Diencephalon (tissue), 1 donor: ENCODE results near the gene CDCA4. TPM values are rescaled to one million over a fixed set of nuclear protein-coding genes. Genes with fewer than 3 reads are reported as not detected.

ENCODE experiments used
- total RNA-seq: library from RNA; depleted of rRNA; stranded (reverse); fragments of >200 nt; gene quantifications from one replicate; pipeline ENCODE4 v1.2.3, GENCODE V29; 2014

Gene CDCA4
- 10.8 TPM for total RNA-seq

DNA sequence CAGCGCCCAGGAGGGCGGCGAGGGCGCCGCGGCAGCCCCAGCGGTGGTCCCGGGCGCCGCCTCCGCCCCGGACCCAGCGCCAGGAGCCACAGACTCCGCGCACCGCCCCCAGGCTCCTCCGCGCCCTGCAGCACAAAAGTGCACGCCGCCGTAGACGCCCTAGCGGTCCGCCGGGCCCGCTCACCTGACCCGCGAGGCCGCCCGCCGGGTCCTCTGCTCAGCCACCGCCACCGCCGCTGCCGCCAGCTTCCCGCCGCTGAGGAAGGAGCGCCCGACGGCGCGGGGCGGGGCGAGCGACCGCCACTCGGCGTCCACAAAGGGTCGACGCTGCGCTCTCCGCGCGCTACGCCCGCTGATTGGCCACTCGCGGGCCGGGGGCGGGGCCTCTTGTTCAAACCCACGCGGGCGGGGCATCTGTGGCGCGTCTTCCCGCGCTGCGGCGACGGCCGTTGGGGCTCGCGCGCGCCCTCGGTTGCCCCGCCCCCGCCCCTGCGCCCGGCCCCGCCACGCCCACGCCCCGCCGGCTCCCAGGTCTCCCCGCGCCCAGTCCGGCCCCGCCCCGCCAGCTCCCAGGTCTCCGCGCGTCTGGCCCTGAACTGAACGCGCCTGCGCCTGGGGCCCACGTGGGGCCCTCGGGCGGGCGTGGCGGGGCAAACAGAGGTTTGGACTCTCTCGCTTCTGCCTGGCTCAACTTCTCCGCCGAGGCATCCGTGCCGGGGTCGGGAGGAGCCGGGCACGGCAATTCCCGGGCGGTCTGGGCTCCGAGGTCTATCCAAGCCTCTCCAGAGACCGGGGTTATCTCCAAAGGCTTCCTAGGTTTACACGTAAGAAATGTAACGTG, at the start of gene CDCA4:
CDCA4 (minus strand) TSS at position 269 of the 841 bp plus-strand sequence. CDS start 9,154 bp downstream, outside the sequence.

DNA sequence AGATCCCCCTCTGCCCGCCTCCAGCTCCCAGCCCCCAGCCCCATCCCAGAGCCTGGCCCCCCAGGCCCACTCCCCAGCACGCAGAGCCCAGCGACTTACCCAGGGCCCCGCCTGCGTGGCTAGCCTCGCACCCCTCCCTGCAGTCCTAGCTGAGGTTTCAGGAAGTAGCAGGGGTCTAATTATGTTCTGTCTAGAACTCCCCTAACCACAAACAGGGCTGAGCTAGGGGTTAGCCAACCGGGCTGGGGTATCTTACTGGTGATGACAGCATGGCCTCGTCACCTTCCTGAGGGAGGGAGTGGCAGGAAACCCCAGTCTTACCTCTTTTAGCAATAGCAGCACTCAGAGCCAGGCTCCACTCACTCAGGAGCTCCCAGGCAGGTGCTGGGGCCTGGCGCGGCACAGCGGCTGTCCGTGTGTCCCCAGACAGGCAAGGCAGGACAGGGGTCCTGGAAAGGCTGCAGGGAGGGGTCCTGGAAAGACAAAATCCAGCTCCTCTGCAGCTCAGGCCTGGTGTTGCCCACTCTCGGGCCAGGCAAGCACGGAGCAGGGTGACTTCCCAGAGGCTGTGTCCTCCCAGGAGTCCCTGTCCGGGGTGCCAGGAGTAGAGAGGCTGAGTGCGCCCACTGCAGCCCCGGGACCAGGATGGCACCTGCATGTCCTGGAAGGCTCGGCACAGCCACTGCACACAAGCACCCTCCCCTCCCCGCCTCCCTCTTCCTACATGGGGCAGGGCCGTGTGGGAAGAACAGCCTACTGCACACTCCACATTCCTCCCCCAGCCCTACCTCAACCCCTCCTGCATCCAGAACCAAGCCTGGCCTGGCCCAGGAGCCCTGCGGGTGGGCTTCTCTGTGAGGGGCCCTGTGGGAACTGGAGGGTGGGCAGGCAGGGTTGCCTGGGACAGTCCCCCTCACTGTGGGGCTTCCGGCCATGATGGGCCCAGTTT, 44.7 kb upstream of the CDCA4 start, which contains the start of gene GPR132:
GPR132 (minus strand) TSS at position 151 of the 949 bp plus-strand sequence. CDS start 10,010 bp downstream, outside the sequence.

DNA sequence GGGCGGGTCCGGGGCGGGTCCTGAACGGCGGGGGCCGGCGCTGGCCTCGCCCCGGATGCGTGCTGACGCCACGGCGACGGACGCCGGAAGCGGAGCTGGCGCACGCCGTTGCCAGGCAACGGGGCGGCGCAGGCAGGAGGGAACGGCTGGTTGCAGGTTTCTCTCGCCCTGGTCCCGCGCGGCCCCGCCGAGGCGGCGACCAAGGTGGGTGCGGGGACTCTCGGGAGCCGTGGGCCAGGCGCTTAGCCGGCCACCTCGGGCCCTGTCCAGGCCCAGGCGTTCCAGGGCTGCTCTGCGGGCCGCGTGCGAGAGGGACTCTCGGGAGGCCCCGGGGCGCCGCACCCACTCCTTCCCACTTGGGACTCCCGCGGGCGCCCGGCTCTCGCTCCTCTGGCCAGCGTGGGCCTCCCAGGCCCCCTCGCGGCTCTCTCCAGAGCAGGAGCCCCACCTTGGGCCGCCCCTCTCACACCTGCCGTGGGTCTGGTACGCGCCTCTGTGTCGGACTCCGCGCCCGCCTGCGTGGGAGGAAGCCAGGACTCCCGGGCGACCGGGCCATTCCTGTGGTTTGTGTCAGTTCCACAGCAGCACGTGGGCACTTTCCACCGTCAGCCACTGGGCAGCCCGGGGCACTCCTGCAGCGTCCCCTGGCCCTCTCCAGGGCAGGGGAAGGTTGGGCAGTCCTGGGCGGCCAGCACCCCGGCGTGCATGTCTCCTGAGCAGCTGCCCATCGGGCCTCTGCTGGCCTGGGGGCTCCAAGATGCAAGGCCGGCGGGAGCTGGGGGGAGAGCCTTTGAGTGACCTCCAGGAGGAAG, 35.0 kb downstream of the CDCA4 start, which contains the start of gene CLBA1:
CLBA1 (plus strand) TSS at position 114 of the 812 bp plus-strand sequence; CDS start at position 758, 644 bp downstream.

DNA sequence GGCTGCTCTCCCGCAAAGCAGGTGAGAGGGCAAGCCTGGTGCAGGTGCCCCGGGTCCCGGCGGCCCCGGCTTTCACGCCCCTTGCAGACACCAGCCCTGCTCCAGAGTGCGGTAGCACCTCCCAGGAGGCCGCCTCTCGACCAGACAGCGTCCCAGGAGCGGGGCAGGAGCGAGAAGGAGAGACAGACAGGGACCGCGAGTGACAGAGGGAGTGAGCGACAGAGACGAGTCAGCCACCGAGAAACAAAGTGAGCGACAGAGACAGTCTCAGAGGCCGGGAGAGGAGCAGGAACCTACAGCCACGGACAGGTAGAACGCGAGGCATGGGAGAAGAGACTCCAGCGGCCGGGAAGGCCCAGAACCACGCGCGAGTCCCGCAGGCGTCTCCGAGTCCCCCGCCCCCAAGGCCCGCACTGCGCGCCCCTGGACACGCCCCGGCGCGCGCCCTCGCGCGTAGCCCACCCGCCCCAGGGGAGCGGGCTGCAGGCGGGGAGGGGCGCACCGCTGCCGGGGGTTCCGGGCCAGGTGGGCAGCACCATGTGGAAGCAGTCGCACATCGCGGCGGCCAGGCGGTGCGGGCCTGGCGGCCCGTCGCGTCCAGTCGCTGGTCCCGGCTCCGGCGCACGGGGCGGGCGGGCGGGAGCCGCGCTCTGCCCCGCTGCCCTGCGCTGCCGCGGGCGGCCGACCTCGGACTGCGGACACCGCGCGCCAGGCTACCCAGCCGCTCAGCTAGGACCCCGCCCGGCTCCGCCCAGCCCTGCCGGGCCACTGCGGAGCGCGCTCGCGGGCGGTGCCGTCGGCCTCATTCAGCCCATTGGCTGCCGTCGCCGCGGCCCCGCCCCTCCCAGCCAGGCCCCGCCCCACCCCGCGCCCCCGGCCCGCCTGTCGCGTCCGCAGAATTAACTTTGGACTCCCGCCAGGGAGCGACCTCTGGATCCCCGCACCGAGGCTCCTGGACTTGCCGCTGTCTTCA, 42.9 kb downstream of the CDCA4 start, which contains the start of gene AHNAK2:
AHNAK2 (minus strand) TSS at position 694 of the 973 bp plus-strand sequence; CDS start at position 557, 137 bp downstream.

Other genes with a start within 250 kb of the CDCA4 start
- gene AKT1, start 225.3 kb downstream of the CDCA4 start, total RNA-seq, result 99.0 TPM
- gene ZBTB42, start 220.0 kb downstream of the CDCA4 start, total RNA-seq, result 1.2 TPM
- gene CEP170B, start 155.8 kb downstream of the CDCA4 start, total RNA-seq, result 31.8 TPM
- gene PLD4, start 96.2 kb downstream of the CDCA4 start, total RNA-seq, result 9.0 TPM
- 30.7 TPM for gene AHNAK2, start 42.7 kb downstream of the CDCA4 start, total RNA-seq
- 12.9 TPM for gene CLBA1, start 35.3 kb downstream of the CDCA4 start, total RNA-seq
- 0.46 TPM for gene GPR132, start 44.3 kb upstream of the CDCA4 start, total RNA-seq
- gene JAG2, start 147.7 kb upstream of the CDCA4 start, total RNA-seq, result 29.5 TPM
- 30.4 TPM for gene NUDT14, start 160.2 kb upstream of the CDCA4 start, total RNA-seq
- 43.1 TPM for gene BTBD6, start 227.4 kb upstream of the CDCA4 start, total RNA-seq